Measurements from ENCODE around the gene IRF2BP2. TPM values are rescaled to one million over a fixed set of nuclear protein-coding genes. Genes with fewer than 3 reads are reported as not detected.

IRF2BP2 gene
- total RNA-seq, 4 donors from 2014 or later, result 121 to 149 (median 137) TPM

- DNase-seq (ENCODE audit: low spot score in 2 of 2), result no peak
- WGBS, 2 donors, result 52 to 65% methylated on average over 8 of the region's 8 CpGs
- no peak overlapping the region for H3K4me3 ChIP-seq (ENCODE audit: low read depth, poor library complexity, severe bottlenecking)
- intact Hi-C loops (cut with DNase I; ENCODE audit: low total_unique reads), result no loop called here
- TF ChIP-seq POLR2A (IDR thresholded peaks at IDR 0.05), result no peak
- TF ChIP-seq CTCF (IDR thresholded peaks at IDR 0.05), result no peak
Observed at GRCh38 chr1:234655328-234656069, 45.5 kb upstream of the IRF2BP2 start.

GRCh38 chr1:234654002-234654733 is 44.2 kb upstream of the IRF2BP2 start:
- DNase-seq (ENCODE audit: low spot score in 2 of 2), result no peak
- intact Hi-C loops (cut with DNase I; ENCODE audit: low total_unique reads), result no loop called here
- TF ChIP-seq CTCF (IDR thresholded peaks at IDR 0.05), result no peak
- no peak for TF ChIP-seq POLR2A (IDR thresholded peaks at IDR 0.05)
- H3K4me3 ChIP-seq (ENCODE audit: low read depth, poor library complexity, severe bottlenecking), result no peak overlapping the region
- 94 to 96% methylated on average over 3 of the region's 3 CpGs for WGBS, 2 donors

GRCh38 chr1:234649432-234650081 is 39.6 kb upstream of the IRF2BP2 start:
- DNase-seq (ENCODE audit: low spot score in 2 of 2), result no peak
- TF ChIP-seq CTCF (IDR thresholded peaks at IDR 0.05) (no peak), POLR2A (IDR thresholded peaks at IDR 0.05) (no peak)
- WGBS, 2 donors, result 65 to 76% methylated on average over 3 of the region's 3 CpGs
- intact Hi-C loops (cut with DNase I; ENCODE audit: low total_unique reads), result no loop called here
- H3K4me3 ChIP-seq (ENCODE audit: low read depth, poor library complexity, severe bottlenecking), result no peak overlapping the region

- no peak for TF ChIP-seq POLR2A (IDR thresholded peaks at IDR 0.05)
- TF ChIP-seq CTCF (IDR thresholded peaks at IDR 0.05), result no peak
- no peak overlapping the region for H3K4me3 ChIP-seq (ENCODE audit: low read depth, poor library complexity, severe bottlenecking)
- DNase-seq (ENCODE audit: low spot score in 2 of 2), result no peak
- intact Hi-C loops (cut with DNase I; ENCODE audit: low total_unique reads), result no loop called here
- 53 to 69% methylated on average over 2 of the region's 2 CpGs for WGBS, 2 donors
Observed at GRCh38 chr1:234647758-234648157, 37.8 kb upstream of the IRF2BP2 start.

GRCh38 chr1:234647245-234647644 is 37.3 kb upstream of the IRF2BP2 start:
- intact Hi-C loops (cut with DNase I; ENCODE audit: low total_unique reads), result no loop called here
- H3K4me3 ChIP-seq (ENCODE audit: low read depth, poor library complexity, severe bottlenecking), result no peak overlapping the region
- no peak for DNase-seq (ENCODE audit: low spot score in 2 of 2)
- no peak for TF ChIP-seq POLR2A (IDR thresholded peaks at IDR 0.05)
- TF ChIP-seq CTCF (IDR thresholded peaks at IDR 0.05), result no peak
- WGBS, 2 donors, result 86 to 90% methylated on average over 3 of the region's 3 CpGs

Data from lower leg skin (tissue), 4 donors.